ENCODE data around the gene NOX3.
"Not testable (repeated sequence)": the region's sequence is repeated elsewhere in the genome, so short reads cannot be mapped to it uniquely, and the experiment has no call there.

NOX3 gene

DNA sequence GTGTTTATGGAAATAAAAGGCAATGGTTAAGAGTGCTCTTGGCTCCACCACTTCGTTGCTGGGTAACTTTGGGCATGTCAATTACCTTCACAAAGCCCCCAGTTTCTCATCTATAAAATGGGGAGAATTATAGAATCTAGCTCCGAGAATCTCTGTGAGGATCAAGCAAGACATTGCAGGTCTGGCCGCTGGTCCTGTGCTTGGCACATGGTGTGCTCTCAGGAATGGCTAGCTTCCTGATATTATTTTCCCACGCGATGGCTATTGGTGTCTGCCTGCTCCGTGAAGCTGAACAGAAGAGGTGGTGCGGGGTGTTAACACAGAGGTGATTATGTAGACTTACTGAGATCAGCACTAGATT lies 57.0 kb downstream of the NOX3 start:
- no peak for DNase-seq

- DNase-seq = no peak
Observed at GRCh38 chr6:155398221-155398620, 57.4 kb downstream of the NOX3 start.

DNA sequence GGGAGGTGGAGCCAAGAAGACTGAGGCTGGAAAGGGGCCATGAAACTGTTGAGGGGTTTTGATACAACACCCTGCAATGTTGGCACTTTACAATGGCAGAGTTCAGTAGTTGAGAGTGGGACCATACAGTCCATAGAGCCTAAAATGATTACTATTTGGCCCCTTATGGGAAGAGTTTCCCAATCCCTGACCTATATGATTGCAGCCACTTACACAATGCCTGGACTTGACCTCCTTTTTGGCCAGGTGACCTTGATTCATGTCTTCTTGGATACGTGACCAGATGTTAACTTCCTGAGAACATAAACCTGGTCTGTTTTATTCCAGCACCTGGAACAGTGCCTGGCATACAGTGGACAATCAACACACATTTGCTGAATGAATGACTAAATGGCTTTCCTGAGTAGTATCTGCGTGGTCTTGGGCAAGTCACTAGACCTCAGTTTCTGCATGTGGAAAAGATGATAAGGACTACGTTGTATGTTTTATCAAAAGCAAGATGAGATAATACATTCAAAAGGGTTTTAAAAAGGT lies 58.4 kb downstream of the NOX3 start:
- no peak for DNase-seq

GRCh38 chr6:155396605-155397004 lies 59.0 kb downstream of the NOX3 start:
- no peak for DNase-seq

GRCh38 chr6:155395339-155395738 lies 60.3 kb downstream of the NOX3 start:
- no peak for DNase-seq

- DNase-seq = no peak
Observed at GRCh38 chr6:155389130-155389529, 66.5 kb downstream of the NOX3 start.

DNA sequence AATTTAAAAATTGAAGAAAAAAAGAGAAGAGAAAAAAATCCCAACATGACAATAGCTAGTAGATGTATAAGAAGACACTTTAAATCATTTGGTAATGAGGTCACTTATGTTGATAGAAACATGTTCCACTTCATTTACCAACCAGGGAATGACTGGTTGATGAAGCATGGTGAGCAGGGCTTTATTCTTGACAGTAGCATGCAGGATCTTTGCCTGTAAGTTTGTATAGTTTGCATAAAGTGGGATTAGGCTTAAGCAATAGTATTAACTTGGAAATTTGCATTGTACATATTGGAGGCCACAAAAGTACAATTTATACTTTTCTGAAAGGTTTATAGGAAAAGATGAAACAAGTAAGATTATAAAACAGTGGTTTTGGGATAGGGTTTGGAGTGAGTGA lies 67.0 kb downstream of the NOX3 start:
- no peak for DNase-seq

- no peak for DNase-seq
Observed at GRCh38 chr6:155387481-155387880, 68.2 kb downstream of the NOX3 start.

DNA sequence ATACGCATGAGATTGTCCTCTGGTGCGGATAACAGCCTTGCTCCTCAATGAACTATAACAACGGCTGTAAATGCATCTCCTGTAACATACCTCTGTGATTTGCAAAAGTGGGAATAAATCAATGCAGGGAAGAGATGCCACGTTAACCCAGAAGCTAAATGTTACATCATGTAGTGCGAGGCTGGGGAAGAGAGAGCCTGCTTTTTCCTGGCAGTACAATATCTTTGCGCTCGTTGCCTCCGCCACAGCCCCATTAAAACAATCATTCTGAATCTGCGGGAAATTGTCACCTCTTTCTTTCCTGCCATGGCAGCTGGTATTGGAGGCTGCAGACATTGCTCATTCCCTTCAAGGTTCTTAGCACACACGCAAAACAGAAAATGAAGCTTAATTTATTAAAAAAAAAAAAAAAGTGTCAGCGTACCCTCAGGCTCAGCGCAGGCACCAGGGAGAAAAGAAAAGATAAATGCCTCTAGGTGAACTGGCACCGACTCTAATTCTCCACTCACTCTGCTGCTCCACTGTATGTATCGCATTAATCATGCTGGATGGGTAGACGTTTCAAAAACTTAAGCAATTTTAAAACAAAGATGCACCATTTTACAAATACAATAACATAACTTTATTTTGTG lies 71.2 kb downstream of the NOX3 start:
- DNase-seq = no peak

DNA sequence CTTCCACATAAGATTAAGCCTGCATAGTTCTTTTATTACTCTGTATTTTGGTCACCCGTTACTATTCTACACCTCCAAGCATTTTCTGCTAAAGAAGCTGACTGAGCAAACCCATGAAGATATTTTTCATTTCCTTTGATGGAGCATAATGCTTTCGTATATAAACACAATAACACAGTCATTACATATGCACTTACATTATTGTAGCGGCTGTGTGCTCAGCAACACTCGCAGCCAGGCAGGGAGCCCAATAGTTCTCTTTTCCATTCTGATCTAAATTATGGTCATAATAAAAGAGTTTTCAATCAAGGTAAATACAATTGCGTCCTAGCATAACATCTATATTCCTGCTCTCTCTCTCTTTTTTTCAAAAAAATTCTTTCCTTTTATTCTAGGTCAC lies 71.7 kb downstream of the NOX3 start:
- DNase-seq = no peak

- DNase-seq = no peak
Observed at GRCh38 chr6:155382338-155382685, 73.3 kb downstream of the NOX3 start.

DNA sequence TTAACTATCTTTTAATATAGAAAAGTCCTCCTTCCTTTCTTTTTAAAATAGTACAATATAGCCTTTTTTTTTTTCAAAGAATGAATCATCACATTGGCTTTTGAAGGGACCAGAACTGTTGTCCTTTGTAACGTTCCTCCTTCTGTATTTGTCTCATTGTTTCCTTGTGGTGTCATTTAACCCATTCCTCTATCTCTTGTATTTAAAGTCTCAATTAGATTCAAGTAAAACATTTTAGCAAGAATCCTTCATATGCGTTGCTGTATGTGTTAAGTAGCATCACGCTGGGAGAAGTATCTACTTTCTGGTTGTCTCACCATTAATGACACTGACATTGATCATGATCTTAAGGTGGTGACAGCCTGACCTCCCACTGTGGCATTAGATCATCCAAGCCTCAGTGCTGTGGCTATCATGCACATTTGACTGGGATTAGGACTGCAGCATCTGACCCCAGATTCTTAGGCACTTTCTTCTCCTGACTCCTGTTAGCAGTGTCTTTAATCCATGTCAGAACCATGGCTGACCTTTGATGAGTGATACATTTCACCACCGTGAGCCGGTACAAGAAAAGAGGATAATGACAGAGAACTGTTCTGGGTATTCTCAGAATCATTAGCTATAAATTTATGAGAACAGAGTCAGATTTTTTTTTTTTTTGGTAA lies 73.8 kb downstream of the NOX3 start:
- no peak for DNase-seq

GRCh38 chr6:155380666-155381332 lies 74.8 kb downstream of the NOX3 start:
- peak; percentile 8 for DNase-seq

GRCh38 chr6:155378724-155379123 lies 76.9 kb downstream of the NOX3 start:
- no peak for DNase-seq

GRCh38 chr6:155378276-155378675 lies 77.4 kb downstream of the NOX3 start:
- no peak for DNase-seq

DNA sequence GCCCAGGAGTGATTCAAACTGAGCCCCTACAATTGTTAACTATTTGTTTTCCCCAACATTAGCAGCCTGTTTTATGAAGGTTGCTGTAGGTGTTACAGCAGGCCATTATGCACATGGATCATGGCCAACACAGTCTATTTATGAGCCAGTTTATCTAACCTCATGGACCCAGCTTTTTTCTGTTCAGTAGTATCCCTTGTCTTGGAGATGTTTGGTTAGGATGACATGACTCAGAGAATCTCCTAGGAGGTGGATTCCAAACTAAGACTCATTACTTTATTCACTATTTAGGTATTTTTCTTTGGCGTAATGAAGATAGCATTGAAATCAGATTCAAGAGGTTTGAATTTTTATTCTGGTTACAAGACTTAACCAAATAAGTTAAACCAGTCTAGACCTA lies 78.6 kb downstream of the NOX3 start:
- DNase-seq = no peak

GRCh38 chr6:155375801-155376200 lies 79.8 kb downstream of the NOX3 start:
- DNase-seq = no peak

GRCh38 chr6:155374681-155375080 lies 81.0 kb downstream of the NOX3 start:
- DNase-seq = no peak

DNA sequence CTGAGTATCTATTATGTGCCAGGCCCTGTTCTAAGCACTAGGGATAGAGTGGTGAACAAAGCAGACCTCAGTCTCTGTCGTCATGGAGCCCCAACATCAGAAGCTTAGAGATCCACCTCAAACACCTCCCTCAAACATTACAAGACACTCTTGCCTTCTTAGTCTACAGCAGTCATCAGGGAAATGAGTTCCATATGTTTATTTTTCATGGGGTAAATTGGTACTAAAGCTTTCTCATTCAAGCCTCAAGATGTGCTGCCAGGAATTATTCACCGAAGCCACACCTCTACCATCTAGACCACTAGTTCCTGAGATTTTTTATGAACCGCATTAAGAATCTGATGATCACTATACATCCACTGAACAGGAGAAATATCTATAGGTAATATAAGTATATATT lies 82.4 kb downstream of the NOX3 start:
- no peak for DNase-seq

DNA sequence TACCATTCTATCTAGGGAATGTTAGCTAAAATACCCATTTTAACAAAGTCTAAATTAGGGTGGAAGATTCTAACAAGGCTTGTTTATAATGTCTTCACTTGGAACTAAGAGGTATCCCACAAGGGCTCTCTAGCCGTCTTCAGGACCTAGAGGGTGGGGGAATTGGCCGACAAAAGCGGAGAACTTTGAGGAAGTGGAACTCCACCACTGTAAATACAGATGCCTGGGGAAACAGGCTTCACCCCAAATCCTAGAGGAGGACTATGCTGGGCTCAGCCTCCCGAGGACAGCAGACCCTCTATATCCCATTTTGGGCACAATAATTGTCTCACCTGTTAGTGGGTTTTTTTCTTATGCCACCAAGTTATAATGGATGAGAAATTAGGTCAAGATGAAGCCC lies 83.4 kb downstream of the NOX3 start:
- DNase-seq = no peak

- no peak for DNase-seq
Observed at GRCh38 chr6:155371230-155371629, 84.4 kb downstream of the NOX3 start.

GRCh38 chr6:155366325-155366724 lies 89.3 kb downstream of the NOX3 start:
- no peak for DNase-seq

- DNase-seq = no peak
Observed at GRCh38 chr6:155364844-155365437, 90.7 kb downstream of the NOX3 start.

DNA sequence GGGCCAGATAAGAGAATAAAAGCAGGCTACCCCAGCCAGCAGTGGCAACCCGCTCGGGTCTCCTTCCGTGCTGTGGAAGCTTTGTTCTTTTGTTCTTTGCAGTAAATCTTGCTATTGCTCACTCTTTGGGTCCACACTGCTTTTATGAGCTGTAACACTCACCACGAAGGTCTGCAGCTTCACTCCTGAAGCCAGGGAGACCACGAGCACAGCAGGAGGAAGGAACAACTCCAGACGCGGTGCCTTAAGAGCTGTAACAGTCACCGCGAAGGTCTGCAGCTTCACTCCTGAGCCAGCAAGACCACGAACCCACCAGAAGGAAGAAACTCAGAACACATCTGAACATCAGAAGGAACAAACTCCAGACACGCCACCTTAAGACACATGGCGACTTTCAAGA lies 91.6 kb downstream of the NOX3 start:
- not testable (repeated sequence) for DNase-seq
